ENCODE results near the gene BLTP1.

- TF ChIP-seq EZH2phosphoT487 (IDR thresholded peaks at IDR 0.05; ENCODE audit: unreplicated experiment) (no peak), JUNB (IDR thresholded peaks at IDR 0.05; ENCODE audit: unreplicated experiment) (no peak), EZH2 (IDR thresholded peaks at IDR 0.05; ENCODE audit: low read depth, unreplicated experiment) (no peak), REST (IDR thresholded peaks at IDR 0.05; ENCODE audit: unreplicated experiment) (no peak), ZNF114 (CRISPR knock-in tag; IDR thresholded peaks at IDR 0.05) (no peak), POLR2AphosphoS5 (IDR thresholded peaks at IDR 0.05; ENCODE audit: low read depth) (no peak), STAT1 (IDR thresholded peaks at IDR 0.05; ENCODE audit: unreplicated experiment) (no peak), CREB1 (CRISPR knock-in tag; IDR thresholded peaks at IDR 0.05; ENCODE audit: low read depth) (no peak), ZNF331 (CRISPR knock-in tag; IDR thresholded peaks at IDR 0.05; ENCODE audit: low read depth) (no peak), ETS1 (IDR thresholded peaks at IDR 0.05) (no peak), NANOG (IDR thresholded peaks at IDR 0.05; ENCODE audit: borderline replicate concordance) (no peak), ZNF462 (CRISPR knock-in tag; IDR thresholded peaks at IDR 0.05) (no peak)
- TF ChIP-seq, protein P1, sequence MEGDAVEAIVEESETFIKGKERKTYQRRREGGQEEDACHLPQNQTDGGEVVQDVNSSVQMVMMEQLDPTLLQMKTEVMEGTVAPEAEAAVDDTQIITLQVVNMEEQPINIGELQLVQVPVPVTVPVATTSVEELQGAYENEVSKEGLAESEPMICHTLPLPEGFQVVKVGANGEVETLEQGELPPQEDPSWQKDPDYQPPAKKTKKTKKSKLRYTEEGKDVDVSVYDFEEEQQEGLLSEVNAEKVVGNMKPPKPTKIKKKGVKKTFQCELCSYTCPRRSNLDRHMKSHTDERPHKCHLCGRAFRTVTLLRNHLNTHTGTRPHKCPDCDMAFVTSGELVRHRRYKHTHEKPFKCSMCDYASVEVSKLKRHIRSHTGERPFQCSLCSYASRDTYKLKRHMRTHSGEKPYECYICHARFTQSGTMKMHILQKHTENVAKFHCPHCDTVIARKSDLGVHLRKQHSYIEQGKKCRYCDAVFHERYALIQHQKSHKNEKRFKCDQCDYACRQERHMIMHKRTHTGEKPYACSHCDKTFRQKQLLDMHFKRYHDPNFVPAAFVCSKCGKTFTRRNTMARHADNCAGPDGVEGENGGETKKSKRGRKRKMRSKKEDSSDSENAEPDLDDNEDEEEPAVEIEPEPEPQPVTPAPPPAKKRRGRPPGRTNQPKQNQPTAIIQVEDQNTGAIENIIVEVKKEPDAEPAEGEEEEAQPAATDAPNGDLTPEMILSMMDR (conservative IDR thresholded peaks at IDR 0.05; ENCODE audit: low read depth in 2 of 2) = no peak
Observed at GRCh38 chr4:122156819-122157218, 4.7 kb downstream of the BLTP1 start.
